GM18502 (cell line): ENCODE data around the gene PCDH12.

Experiments
- ATAC-seq: cut with Tn5 transposase; IDR thresholded peaks from one replicate; pipeline ENCODE4 v1.9.1; 2021; ENCODE audit warnings: mild to moderate bottlenecking; ENCODE audit not compliant: unreplicated experiment, poor library complexity

The PCDH12 gene

GRCh38 chr5:141966963-141967333 lies 8.9 kb upstream of the PCDH12 start:
- no peak for ATAC-seq

- no peak for ATAC-seq
Measured at GRCh38 chr5:141966275-141966962, 8.4 kb upstream of the PCDH12 start.

- ATAC-seq = no peak
Measured at GRCh38 chr5:141965071-141965470, 7.1 kb upstream of the PCDH12 start.

GRCh38 chr5:141963701-141964100 lies 5.7 kb upstream of the PCDH12 start:
- no peak for ATAC-seq

- ATAC-seq = no peak
Measured at GRCh38 chr5:141961466-141961865, 3.5 kb upstream of the PCDH12 start.

GRCh38 chr5:141960449-141961323 lies 2.7 kb upstream of the PCDH12 start:
- ATAC-seq = peak; percentile 93

GRCh38 chr5:141960018-141960417 lies 2.0 kb upstream of the PCDH12 start:
- ATAC-seq = no peak

- no peak for ATAC-seq
Measured at GRCh38 chr5:141958546-141959172, 657 bp upstream of the PCDH12 start.

- no peak for ATAC-seq
Measured at GRCh38 chr5:141957367-141957996, 520 bp downstream of the PCDH12 start.

GRCh38 chr5:141954194-141954593 lies 3.8 kb downstream of the PCDH12 start:
- ATAC-seq = no peak

GRCh38 chr5:141952020-141952419 lies 6.0 kb downstream of the PCDH12 start:
- ATAC-seq = no peak

- peak; percentile 93 for ATAC-seq
Measured at GRCh38 chr5:141951332-141951781, 6.6 kb downstream of the PCDH12 start.

- ATAC-seq = no peak
Measured at GRCh38 chr5:141950207-141951005, 7.6 kb downstream of the PCDH12 start.

GRCh38 chr5:141949511-141949910 lies 8.5 kb downstream of the PCDH12 start:
- no peak for ATAC-seq

- ATAC-seq = no peak
Measured at GRCh38 chr5:141948812-141949211, 9.2 kb downstream of the PCDH12 start.

- ATAC-seq = no peak
Measured at GRCh38 chr5:141947316-141947715, 10.7 kb downstream of the PCDH12 start.

- no peak for ATAC-seq
Measured at GRCh38 chr5:141945511-141946051, 12.4 kb downstream of the PCDH12 start.

GRCh38 chr5:141944076-141944475 lies 13.9 kb downstream of the PCDH12 start:
- no peak for ATAC-seq

- ATAC-seq = no peak
Measured at GRCh38 chr5:141942185-141942857, 15.7 kb downstream of the PCDH12 start.
